Measurements from ENCODE around the gene CCDC69.

CCDC69 gene

DNA sequence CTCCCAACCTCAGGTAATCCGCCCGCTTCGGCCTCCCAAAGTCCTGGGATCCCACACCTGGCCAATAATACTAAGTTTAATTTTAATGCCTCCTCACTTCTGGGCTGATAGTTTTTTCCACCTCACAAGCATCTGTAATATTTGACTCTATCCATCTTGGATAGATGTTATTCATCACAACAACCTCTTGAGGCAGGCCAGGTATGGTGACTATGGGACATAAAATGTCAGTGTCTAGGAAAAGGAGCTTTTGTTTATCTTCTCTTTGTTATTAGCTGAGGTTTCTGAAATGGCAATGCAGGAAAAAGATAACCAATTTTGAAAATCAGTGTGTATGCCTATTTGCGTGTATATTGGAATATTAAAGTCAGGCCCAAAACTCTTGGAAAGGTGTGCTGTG is 1.2 kb upstream of the CCDC69 start:
- H3K9me3 ChIP-seq (ENCODE audit: low read length) = no peaks in the 10 kb centered on the region
- H3K36me3 ChIP-seq (ENCODE audit: insufficient read depth, low read length) = peaks cover 34% of the 10 kb centered on the region; the same call in 1 of the 2 replicates
- H3K9me2 ChIP-seq (ENCODE audit: low read depth, low read length) = no peaks in the 10 kb centered on the region
- H2AFZ ChIP-seq (ENCODE audit: low read length) = no peak overlapping the region
- TF ChIP-seq CTCF (IDR thresholded peaks at IDR 0.05; ENCODE audit: low read length) (peak; percentile 26; the same call in 1 of the 2 replicates), EZH2 (IDR thresholded peaks at IDR 0.05; ENCODE audit: borderline replicate concordance, low read length) (no peak)
- H3K4me2 ChIP-seq (ENCODE audit: low read length) = no peak overlapping the region
- H4K20me1 ChIP-seq (ENCODE audit: insufficient read depth, low read length) = no peaks in the 10 kb centered on the region
- H3K27ac ChIP-seq (ENCODE audit: low read depth, low read length, poor library complexity, severe bottlenecking) = peak overlapping the region; percentile 98
- H3K4me1 ChIP-seq (ENCODE audit: insufficient read depth, low read length, severe bottlenecking) = peaks cover 48% of the 10 kb centered on the region
- no peak overlapping the region for H3K4me3 ChIP-seq (ENCODE audit: low read depth, low read length, poor library complexity, severe bottlenecking)
- H3F3A ChIP-seq (ENCODE audit: insufficient read depth, low read length) = no peaks in the 10 kb centered on the region; the same call in 1 of the 2 replicates
- H3K27me3 ChIP-seq (ENCODE audit: insufficient read depth, low read length) = no peaks in the 10 kb centered on the region
- H3K9ac ChIP-seq (ENCODE audit: low read length) = no peak overlapping the region; the same call in 1 of the 2 replicates
- H3K79me2 ChIP-seq (ENCODE audit: insufficient read depth, low read length) = peaks cover 35% of the 10 kb centered on the region

GRCh38 chr5:151224372-151224771 is 480 bp upstream of the CCDC69 start:
- peak overlapping the region; percentile 88 for H3K4me3 ChIP-seq (ENCODE audit: low read depth, low read length, poor library complexity, severe bottlenecking)
- peaks cover 42% of the 10 kb centered on the region for H3K79me2 ChIP-seq (ENCODE audit: insufficient read depth, low read length)
- H2AFZ ChIP-seq (ENCODE audit: low read length) = no peak overlapping the region
- H3K9ac ChIP-seq (ENCODE audit: low read length) = peak overlapping the region; percentile 84
- no peaks in the 10 kb centered on the region for H3K9me3 ChIP-seq (ENCODE audit: low read length)
- peak overlapping the region; percentile 80 for H3K4me2 ChIP-seq (ENCODE audit: low read length)
- H3F3A ChIP-seq (ENCODE audit: insufficient read depth, low read length) = no peaks in the 10 kb centered on the region; the same call in 1 of the 2 replicates
- H3K4me1 ChIP-seq (ENCODE audit: insufficient read depth, low read length, severe bottlenecking) = peaks cover 55% of the 10 kb centered on the region
- no peak for TF ChIP-seq EZH2 (IDR thresholded peaks at IDR 0.05; ENCODE audit: borderline replicate concordance, low read length)
- TF ChIP-seq CTCF (IDR thresholded peaks at IDR 0.05; ENCODE audit: low read length) = no peak
- no peaks in the 10 kb centered on the region for H3K9me2 ChIP-seq (ENCODE audit: low read depth, low read length)
- no peaks in the 10 kb centered on the region for H4K20me1 ChIP-seq (ENCODE audit: insufficient read depth, low read length)
- peaks cover 41% of the 10 kb centered on the region; the same call in 1 of the 2 replicates for H3K36me3 ChIP-seq (ENCODE audit: insufficient read depth, low read length)
- no peaks in the 10 kb centered on the region for H3K27me3 ChIP-seq (ENCODE audit: insufficient read depth, low read length)
- H3K27ac ChIP-seq (ENCODE audit: low read depth, low read length, poor library complexity, severe bottlenecking) = peak overlapping the region; percentile 98

GRCh38 chr5:151222790-151223446 is 974 bp downstream of the CCDC69 start:
- Histone ChIP-seq H3K4me3 (ENCODE audit: low read depth, low read length, poor library complexity, severe bottlenecking) (peak overlapping the region; percentile 88), H3K4me1 (ENCODE audit: insufficient read depth, low read length, severe bottlenecking) (peaks cover 69% of the 10 kb centered on the region), H3F3A (ENCODE audit: insufficient read depth, low read length) (no peaks in the 10 kb centered on the region; the same call in 1 of the 2 replicates), H3K9me2 (ENCODE audit: low read depth, low read length) (no peaks in the 10 kb centered on the region), H4K20me1 (ENCODE audit: insufficient read depth, low read length) (no peaks in the 10 kb centered on the region), H2AFZ (ENCODE audit: low read length) (no peak overlapping the region), H3K79me2 (ENCODE audit: insufficient read depth, low read length) (peaks cover 57% of the 10 kb centered on the region), H3K27me3 (ENCODE audit: insufficient read depth, low read length) (no peaks in the 10 kb centered on the region), H3K4me2 (ENCODE audit: low read length) (peak overlapping the region; percentile 80), H3K9ac (ENCODE audit: low read length) (peak overlapping the region; percentile 84), H3K36me3 (ENCODE audit: insufficient read depth, low read length) (peaks cover 56% of the 10 kb centered on the region; the same call in 1 of the 2 replicates), H3K27ac (ENCODE audit: low read depth, low read length, poor library complexity, severe bottlenecking) (peak overlapping the region; percentile 98), H3K9me3 (ENCODE audit: low read length) (no peaks in the 10 kb centered on the region)
- TF ChIP-seq EZH2 (IDR thresholded peaks at IDR 0.05; ENCODE audit: borderline replicate concordance, low read length) (no peak), CTCF (IDR thresholded peaks at IDR 0.05; ENCODE audit: low read length) (no peak)

Measured in OCI-LY1 (cell line).